SK-N-SH treated with all-trans-retinoic acid at 6 μM for 48 hours (cell line): Measurements from ENCODE around the gene ARL16.

Source experiments
- ATAC-seq: fragments of 200-7000 bp; cut with Tn5 transposase; 3 replicates; pipeline ENCODE4 v1.9.1; 2020; ENCODE audit warnings: mild to moderate bottlenecking, moderate library complexity
- ARNTL ChIP-seq: fragments of 450-650 bp; formaldehyde crosslinking; IDR thresholded peaks from 2 replicates; pipeline ENCODE4 v1.5.0; 2020; ENCODE audit warnings: low read depth, mild to moderate bottlenecking, moderate library complexity, borderline replicate concordance
- BACH2 ChIP-seq: fragments of 250-450 bp; sonication (Bioruptor Pico); IDR thresholded peaks from 2 replicates; pipeline ENCODE4 v1.9.0; 2021; ENCODE audit warnings: mild to moderate bottlenecking, borderline replicate concordance
- CSDC2 ChIP-seq: fragments of 250-450 bp; sonication (Bioruptor Pico); IDR thresholded peaks from 2 replicates; pipeline ENCODE4 v1.5.0; 2020; ENCODE audit warnings: mild to moderate bottlenecking, moderate library complexity
- ESRRG ChIP-seq: fragments of 250-450 bp; sonication (Bioruptor Pico); IDR thresholded peaks from 2 replicates; pipeline ENCODE4 v1.6.1; 2021; ENCODE audit warnings: mild to moderate bottlenecking
- GLIS3 ChIP-seq: fragments of 250-450 bp; sonication (Bioruptor Pico); IDR thresholded peaks from 2 replicates; pipeline ENCODE4 v1.5.0; 2020; ENCODE audit warnings: mild to moderate bottlenecking, moderate library complexity
- PPARA ChIP-seq: fragments of 250-450 bp; sonication (Bioruptor Pico); IDR thresholded peaks from 2 replicates; pipeline ENCODE4 v1.5.0; 2020; ENCODE audit warnings: mild to moderate bottlenecking, borderline replicate concordance
- RARB ChIP-seq: fragments of 250-450 bp; sonication (Bioruptor Pico); IDR thresholded peaks from 2 replicates; pipeline ENCODE4 v1.8.0; 2021; ENCODE audit warnings: mild to moderate bottlenecking, moderate library complexity
- SNAI2 ChIP-seq: fragments of 250-450 bp; sonication (Bioruptor Pico); IDR thresholded peaks from 2 replicates; pipeline ENCODE4 v1.5.0; 2020; ENCODE audit warnings: mild to moderate bottlenecking, moderate library complexity
- TCF4 ChIP-seq: fragments of 250-450 bp; sonication (Bioruptor Pico); IDR thresholded peaks from 2 replicates; pipeline ENCODE4 v1.8.0; 2021; ENCODE audit warnings: mild to moderate bottlenecking, moderate library complexity, borderline replicate concordance
- TOX ChIP-seq: fragments of 250-450 bp; sonication (Bioruptor Pico); IDR thresholded peaks from 2 replicates; pipeline ENCODE4 v1.8.0; 2021; ENCODE audit warnings: mild to moderate bottlenecking, moderate library complexity, borderline replicate concordance
- ZFP3 ChIP-seq: fragments of 250-450 bp; sonication (Bioruptor Pico); IDR thresholded peaks from 2 replicates; pipeline ENCODE4 v1.5.0; 2020; ENCODE audit warnings: mild to moderate bottlenecking, moderate library complexity
- ZFP30 ChIP-seq: fragments of 450-650 bp; formaldehyde crosslinking; IDR thresholded peaks from 2 replicates; pipeline ENCODE4 v1.5.0; 2022; ENCODE audit warnings: mild to moderate bottlenecking, moderate library complexity
- ZNF70 ChIP-seq: fragments of 450-650 bp; formaldehyde crosslinking; IDR thresholded peaks from 2 replicates; pipeline ENCODE4 v1.5.0; 2020; ENCODE audit warnings: mild to moderate bottlenecking, moderate library complexity
- TF ChIP-seq, protein P1 (sequence below): fragments of 250-450 bp; sonication (Bioruptor Pico); IDR thresholded peaks from 2 replicates; pipeline ENCODE4 v1.8.0; 2021; ENCODE audit warnings: low read depth, mild to moderate bottlenecking, moderate library complexity, borderline replicate concordance
- TF ChIP-seq, protein P2 (sequence below): fragments of 250-450 bp; sonication (Bioruptor Pico); IDR thresholded peaks from 2 replicates; pipeline ENCODE4 v1.5.0; 2020; ENCODE audit warnings: mild to moderate bottlenecking, moderate library complexity
- TF ChIP-seq, protein P3 (sequence below): fragments of 250-450 bp; sonication (Bioruptor Pico); IDR thresholded peaks from 2 replicates; pipeline ENCODE4 v1.5.1; 2021; ENCODE audit warnings: mild to moderate bottlenecking, moderate library complexity
- TF ChIP-seq, protein P4 (sequence below): fragments of 250-450 bp; sonication (Bioruptor Pico); IDR thresholded peaks from 2 replicates; pipeline ENCODE4 v1.8.0; 2020; ENCODE audit warnings: mild to moderate bottlenecking, moderate library complexity, borderline replicate concordance

ARL16 gene

DNA sequence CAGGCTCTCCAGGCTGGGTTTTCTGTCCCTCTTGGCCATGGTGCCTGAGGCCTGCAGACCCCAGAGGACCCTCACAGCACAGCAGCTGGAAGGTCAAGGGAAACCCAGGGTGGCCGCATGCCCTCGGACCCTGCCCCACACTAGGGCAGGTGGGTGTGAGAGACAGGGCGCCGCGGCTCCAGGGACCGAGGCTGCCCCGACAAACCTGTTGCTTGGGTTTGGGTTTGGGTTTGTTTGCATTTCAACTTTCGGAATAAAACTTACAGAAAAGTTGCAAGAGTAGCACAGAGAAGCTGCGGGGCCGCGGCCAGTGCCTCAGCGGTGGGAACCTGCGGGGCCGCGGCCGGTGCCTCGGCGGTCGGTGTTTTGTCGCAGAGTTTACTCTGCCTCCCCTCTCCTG is 8.0 kb upstream of the ARL16 start (continued):
- TF ChIP-seq, protein P1, sequence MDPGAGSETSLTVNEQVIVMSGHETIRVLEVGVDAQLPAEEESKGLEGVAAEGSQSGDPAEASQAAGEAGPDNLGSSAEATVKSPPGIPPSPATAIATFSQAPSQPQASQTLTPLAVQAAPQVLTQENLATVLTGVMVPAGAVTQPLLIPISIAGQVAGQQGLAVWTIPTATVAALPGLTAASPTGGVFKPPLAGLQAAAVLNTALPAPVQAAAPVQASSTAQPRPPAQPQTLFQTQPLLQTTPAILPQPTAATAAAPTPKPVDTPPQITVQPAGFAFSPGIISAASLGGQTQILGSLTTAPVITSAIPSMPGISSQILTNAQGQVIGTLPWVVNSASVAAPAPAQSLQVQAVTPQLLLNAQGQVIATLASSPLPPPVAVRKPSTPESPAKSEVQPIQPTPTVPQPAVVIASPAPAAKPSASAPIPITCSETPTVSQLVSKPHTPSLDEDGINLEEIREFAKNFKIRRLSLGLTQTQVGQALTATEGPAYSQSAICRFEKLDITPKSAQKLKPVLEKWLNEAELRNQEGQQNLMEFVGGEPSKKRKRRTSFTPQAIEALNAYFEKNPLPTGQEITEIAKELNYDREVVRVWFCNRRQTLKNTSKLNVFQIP (CRISPR knock-in tag): no peak
- TF ChIP-seq ZFP3 (CRISPR knock-in tag): no peak
- TF ChIP-seq, all 23 proteins: peak for 0

DNA sequence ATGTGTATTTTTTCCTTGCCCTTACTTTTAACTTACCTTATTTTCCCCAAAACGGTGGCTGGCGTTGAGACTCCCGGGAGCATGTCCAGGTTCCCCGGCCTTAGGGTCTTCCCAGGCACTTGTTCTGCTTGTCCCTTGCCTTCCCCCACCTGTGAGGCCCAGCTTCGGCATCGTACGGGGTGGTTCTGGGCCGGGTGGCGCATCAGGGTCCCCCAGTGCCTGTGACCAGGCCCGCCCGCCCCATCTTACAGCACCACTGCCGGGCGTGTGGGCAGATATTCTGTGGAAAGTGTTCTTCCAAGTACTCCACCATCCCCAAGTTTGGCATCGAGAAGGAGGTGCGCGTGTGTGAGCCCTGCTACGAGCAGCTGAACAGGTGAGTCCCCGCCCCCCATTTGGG is 7.6 kb upstream of the ARL16 start:
- ATAC-seq: no peak
- TF ChIP-seq TOX (CRISPR knock-in tag) (no peak), ZNF70 (CRISPR knock-in tag) (no peak), RARB (CRISPR knock-in tag) (no peak), BACH2 (CRISPR knock-in tag) (no peak), ZFP30 (no peak), TCF4 (CRISPR knock-in tag) (no peak)
- TF ChIP-seq, protein P2, sequence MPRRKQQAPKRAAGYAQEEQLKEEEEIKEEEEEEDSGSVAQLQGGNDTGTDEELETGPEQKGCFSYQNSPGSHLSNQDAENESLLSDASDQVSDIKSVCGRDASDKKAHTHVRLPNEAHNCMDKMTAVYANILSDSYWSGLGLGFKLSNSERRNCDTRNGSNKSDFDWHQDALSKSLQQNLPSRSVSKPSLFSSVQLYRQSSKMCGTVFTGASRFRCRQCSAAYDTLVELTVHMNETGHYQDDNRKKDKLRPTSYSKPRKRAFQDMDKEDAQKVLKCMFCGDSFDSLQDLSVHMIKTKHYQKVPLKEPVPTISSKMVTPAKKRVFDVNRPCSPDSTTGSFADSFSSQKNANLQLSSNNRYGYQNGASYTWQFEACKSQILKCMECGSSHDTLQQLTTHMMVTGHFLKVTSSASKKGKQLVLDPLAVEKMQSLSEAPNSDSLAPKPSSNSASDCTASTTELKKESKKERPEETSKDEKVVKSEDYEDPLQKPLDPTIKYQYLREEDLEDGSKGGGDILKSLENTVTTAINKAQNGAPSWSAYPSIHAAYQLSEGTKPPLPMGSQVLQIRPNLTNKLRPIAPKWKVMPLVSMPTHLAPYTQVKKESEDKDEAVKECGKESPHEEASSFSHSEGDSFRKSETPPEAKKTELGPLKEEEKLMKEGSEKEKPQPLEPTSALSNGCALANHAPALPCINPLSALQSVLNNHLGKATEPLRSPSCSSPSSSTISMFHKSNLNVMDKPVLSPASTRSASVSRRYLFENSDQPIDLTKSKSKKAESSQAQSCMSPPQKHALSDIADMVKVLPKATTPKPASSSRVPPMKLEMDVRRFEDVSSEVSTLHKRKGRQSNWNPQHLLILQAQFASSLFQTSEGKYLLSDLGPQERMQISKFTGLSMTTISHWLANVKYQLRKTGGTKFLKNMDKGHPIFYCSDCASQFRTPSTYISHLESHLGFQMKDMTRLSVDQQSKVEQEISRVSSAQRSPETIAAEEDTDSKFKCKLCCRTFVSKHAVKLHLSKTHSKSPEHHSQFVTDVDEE (CRISPR knock-in tag): no peak
- TF ChIP-seq, protein P1 (CRISPR knock-in tag): no peak
- TF ChIP-seq, protein P3, sequence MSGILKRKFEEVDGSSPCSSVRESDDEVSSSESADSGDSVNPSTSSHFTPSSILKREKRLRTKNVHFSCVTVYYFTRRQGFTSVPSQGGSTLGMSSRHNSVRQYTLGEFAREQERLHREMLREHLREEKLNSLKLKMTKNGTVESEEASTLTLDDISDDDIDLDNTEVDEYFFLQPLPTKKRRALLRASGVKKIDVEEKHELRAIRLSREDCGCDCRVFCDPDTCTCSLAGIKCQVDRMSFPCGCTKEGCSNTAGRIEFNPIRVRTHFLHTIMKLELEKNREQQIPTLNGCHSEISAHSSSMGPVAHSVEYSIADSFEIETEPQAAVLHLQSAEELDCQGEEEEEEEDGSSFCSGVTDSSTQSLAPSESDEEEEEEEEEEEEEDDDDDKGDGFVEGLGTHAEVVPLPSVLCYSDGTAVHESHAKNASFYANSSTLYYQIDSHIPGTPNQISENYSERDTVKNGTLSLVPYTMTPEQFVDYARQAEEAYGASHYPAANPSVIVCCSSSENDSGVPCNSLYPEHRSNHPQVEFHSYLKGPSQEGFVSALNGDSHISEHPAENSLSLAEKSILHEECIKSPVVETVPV (CRISPR knock-in tag): no peak

DNA sequence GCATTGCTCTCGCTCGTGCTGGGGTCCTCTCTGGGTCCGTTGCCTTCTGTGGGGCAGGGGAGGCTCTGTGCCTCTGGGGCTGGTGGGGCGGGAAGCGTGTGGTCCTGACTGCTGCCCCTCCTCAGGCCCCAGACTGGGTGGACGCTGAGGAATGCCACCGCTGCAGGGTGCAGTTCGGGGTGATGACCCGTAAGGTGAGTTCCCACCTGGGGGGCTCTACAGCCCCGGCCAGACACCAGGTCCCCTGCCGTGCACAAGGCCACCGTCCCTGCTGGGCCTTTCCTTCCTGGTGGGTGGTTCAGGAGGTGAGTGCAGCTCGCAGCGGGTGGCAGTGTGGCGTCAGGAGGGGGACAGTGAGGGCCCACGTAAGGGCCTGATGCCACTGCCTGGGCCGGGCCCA is 7.0 kb upstream of the ARL16 start:
- no peak for TF ChIP-seq ZFP3 (CRISPR knock-in tag)
- TF ChIP-seq, protein P4, sequence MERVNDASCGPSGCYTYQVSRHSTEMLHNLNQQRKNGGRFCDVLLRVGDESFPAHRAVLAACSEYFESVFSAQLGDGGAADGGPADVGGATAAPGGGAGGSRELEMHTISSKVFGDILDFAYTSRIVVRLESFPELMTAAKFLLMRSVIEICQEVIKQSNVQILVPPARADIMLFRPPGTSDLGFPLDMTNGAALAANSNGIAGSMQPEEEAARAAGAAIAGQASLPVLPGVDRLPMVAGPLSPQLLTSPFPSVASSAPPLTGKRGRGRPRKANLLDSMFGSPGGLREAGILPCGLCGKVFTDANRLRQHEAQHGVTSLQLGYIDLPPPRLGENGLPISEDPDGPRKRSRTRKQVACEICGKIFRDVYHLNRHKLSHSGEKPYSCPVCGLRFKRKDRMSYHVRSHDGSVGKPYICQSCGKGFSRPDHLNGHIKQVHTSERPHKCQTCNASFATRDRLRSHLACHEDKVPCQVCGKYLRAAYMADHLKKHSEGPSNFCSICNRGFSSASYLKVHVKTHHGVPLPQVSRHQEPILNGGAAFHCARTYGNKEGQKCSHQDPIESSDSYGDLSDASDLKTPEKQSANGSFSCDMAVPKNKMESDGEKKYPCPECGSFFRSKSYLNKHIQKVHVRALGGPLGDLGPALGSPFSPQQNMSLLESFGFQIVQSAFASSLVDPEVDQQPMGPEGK (CRISPR knock-in tag): no peak
- TF ChIP-seq, protein P1 (CRISPR knock-in tag): no peak
- TF ChIP-seq ESRRG (CRISPR knock-in tag): no peak
- no peak for TF ChIP-seq GLIS3 (CRISPR knock-in tag)
- no peak for TF ChIP-seq CSDC2 (CRISPR knock-in tag)
- no peak for TF ChIP-seq PPARA (CRISPR knock-in tag)
- TF ChIP-seq ARNTL: no peak
- TF ChIP-seq, protein P3 (CRISPR knock-in tag): no peak
- no peak for TF ChIP-seq ZFP30
- TF ChIP-seq TOX (CRISPR knock-in tag): no peak
- TF ChIP-seq SNAI2: no peak
- no peak for TF ChIP-seq RARB (CRISPR knock-in tag)

More for the DNA sequence above, 7.0 kb upstream of the ARL16 start:
- ATAC-seq: no peak
